Measurements from ENCODE around the gene GRWD1. TPM values are rescaled to one million over a fixed set of nuclear protein-coding genes. Genes with fewer than 3 reads are reported as not detected.

Gene GRWD1
- polyA plus RNA-seq (2011; rRNA removed) = 40.0 and 48.1 TPM in 2 replicates
- polyA plus RNA-seq (2012; cell fraction: cytosol; rRNA removed) = 64.4 and 73.9 TPM in 2 replicates
- polyA plus RNA-seq (2012; cell fraction: nucleus; rRNA removed) = 93.3 and 105 TPM in 2 replicates
- polyA plus RNA-seq (2017; fragmentation: RNase III; extraction: RNeasy Plus Mini Kit Qiagen cat#74134 plus additional on column Dnase treatment) = 82.1 to 87.0 TPM (median 84.2 TPM) in 3 replicates
- 28.1 and 30.0 TPM in 2 replicates for polyA minus RNA-seq (2011; rRNA and poly(A)+ RNA removed)

GRCh38 chr19:48445606-48446481 is at the start of gene GRWD1:
Gene GRWD1 (plus strand): TSS chr19:48445983. CDS start chr19:48446006, 23 bp downstream.
- WGBS (ENCODE audit: missing lambda C conversion rate) = 2% methylated on average over 51 of the region's 61 CpGs
- H3K4me2 ChIP-seq = peak within 1 kb of the TSS; percentile 99
- H3K4me1 ChIP-seq = peaks cover 23% of the 10 kb centered on the region
- ATAC-seq (peak; percentile 91 to 92), FAIRE-seq (peak; percentile 100), DNase-seq (ENCODE audit: low read depth in 1 of 2, low spot score in 1 of 2) (peak; percentile 99 to 100)
- H3K9me3 ChIP-seq = no peaks in the 10 kb centered on the region
- ChIA-PET CTCF (interaction anchor here (0.6 to 4.6 kb wide), 42 partner anchors 10 to 163 kb away, joined by 3 to 30 read pairs (median 6); partner anchors contain the start of genes KCNJ14, KDELR1, SYNGR4 and TMEM143), POLR2A (interaction anchor here (0.5 to 2.0 kb wide), 17 partner anchors 10 to 173 kb away, joined by 3 to 11 read pairs (median 4); partner anchors contain the start of genes GRIN2D, KCNJ14, KDELR1 and RPL18)
- H3K4me3 ChIP-seq = peak within 1 kb of the TSS; percentile 81
- peak within 1 kb of the TSS; percentile 90 to 91 for H3K27ac ChIP-seq
- TF ChIP-seq RNF2 (IDR thresholded peaks at IDR 0.05; ENCODE audit: borderline replicate concordance, low read depth) (no peak), HOXB13 (CRISPR knock-in tag; IDR thresholded peaks at IDR 0.05; ENCODE audit: low read depth) (no peak; the same call in 1 of the 2 replicates), HOXB5 (CRISPR knock-in tag; IDR thresholded peaks at IDR 0.05) (0 out of 2 replicates have a peak, but pooled peaks have one; percentile 13), PHF8 (IDR thresholded peaks at IDR 0.05; ENCODE audit: borderline replicate concordance, low read depth) (peak; percentile 85; the same call in 1 of the 2 replicates), SMC3 (IDR thresholded peaks at IDR 0.05) (no peak; the same call in 2 of the 3 replicates), HES2 (IDR thresholded peaks at IDR 0.05) (no peak), POLR2A (IDR thresholded peaks at IDR 0.05; ENCODE audit: low read length) (peak; percentile 91), BHLHE40 (IDR thresholded peaks at IDR 0.05; ENCODE audit: low read depth, low read length) (peak; percentile 73), MAFK (IDR thresholded peaks at IDR 0.05; ENCODE audit: partially characterized antibody) (no peak), NR3C1 (IDR thresholded peaks at IDR 0.05) (no peak), CHD2 (IDR thresholded peaks at IDR 0.05; ENCODE audit: low read length, partially characterized antibody) (peak; percentile 95), REST (IDR thresholded peaks at IDR 0.05) (peak; percentile 93), FOXS1 (CRISPR knock-in tag; IDR thresholded peaks at IDR 0.05) (no peak), KDM5A (IDR thresholded peaks at IDR 0.05) (peak; percentile 94), RAD21 (conservative IDR thresholded peaks at IDR 0.05 in 1 of 2, IDR thresholded peaks at IDR 0.05 in 1 of 2) (no peak), NPAS2 (CRISPR knock-in tag; IDR thresholded peaks at IDR 0.05; ENCODE audit: borderline replicate concordance) (no peak), HEYL (CRISPR knock-in tag; IDR thresholded peaks at IDR 0.05) (no peak), JUNB (IDR thresholded peaks at IDR 0.05) (no peak), CBX8 (IDR thresholded peaks at IDR 0.05) (no peak), TP53 (CRISPR knock-in tag; IDR thresholded peaks at IDR 0.05) (0 out of 2 replicates have a peak, but pooled peaks have one; percentile 9), CTCF (IDR thresholded peaks at IDR 0.05) (peak; percentile 24), RFX5 (IDR thresholded peaks at IDR 0.05) (no peak), GATA3 (IDR thresholded peaks at IDR 0.05; ENCODE audit: borderline replicate concordance) (peak; percentile 51), PBX3 (IDR thresholded peaks at IDR 0.05) (no peak; the same call in 1 of the 2 replicates), POLR2AphosphoS2 (conservative IDR thresholded peaks at IDR 0.05; ENCODE audit: low read length) (no peak), E2F6 (IDR thresholded peaks at IDR 0.05; ENCODE audit: borderline replicate concordance, low read depth) (peak; percentile 82), TFCP2L1 (CRISPR knock-in tag; IDR thresholded peaks at IDR 0.05) (peak; percentile 52; the same call in 1 of the 2 replicates), HDAC2 (IDR thresholded peaks at IDR 0.05) (peak; percentile 92), RCOR1 (IDR thresholded peaks at IDR 0.05; ENCODE audit: low read depth, low read length) (no peak), EHMT2 (IDR thresholded peaks at IDR 0.05; ENCODE audit: low read depth) (no peak), SREBF2 (IDR thresholded peaks at IDR 0.05) (no peak)
